Karpas-422 (cell line): Measurements from ENCODE around the gene METTL9. TPM values are rescaled to one million over a fixed set of nuclear protein-coding genes. Genes with fewer than 3 reads are reported as not detected.
"Not testable (repeated sequence)": the region's sequence is repeated elsewhere in the genome, so short reads cannot be mapped to it uniquely, and the experiment has no call there.

Experiments used
- DNase-seq: peaks from one replicate; pipeline ENCODE4 v3.0.0-alpha.2; 2015
- H2AFZ ChIP-seq: fragments of 200-600 bp; sonication (generic); 2 replicates; pipeline ENCODE4 v1.6.1; 2014; ENCODE audit warnings: antibody characterized with exemption, low read length, mixed read lengths
- H3K27ac ChIP-seq: fragments of 200-600 bp; sonication (generic); 2 replicates; pipeline ENCODE4 v1.5.1; 2014; ENCODE audit warnings: mild to moderate bottlenecking, low read length, moderate library complexity
- H3K27me3 ChIP-seq: fragments of 200-600 bp; sonication (generic); 2 replicates; pipeline ENCODE4 v1.6.1; 2014; ENCODE audit warnings: low read length, mixed read lengths
- H3K36me3 ChIP-seq: fragments of 200-600 bp; sonication (generic); 2 replicates; pipeline ENCODE4 v1.6.1; 2014; ENCODE audit warnings: low read length, mixed read lengths; ENCODE audit not compliant: insufficient read depth
- H3K4me1 ChIP-seq: fragments of 200-600 bp; sonication (generic); 2 replicates; pipeline ENCODE4 v1.6.1; 2014; ENCODE audit warnings: mild to moderate bottlenecking, low read length, mixed read lengths
- H3K4me2 ChIP-seq: fragments of 200-600 bp; sonication (generic); 2 replicates; pipeline ENCODE4 v1.6.1; 2014; ENCODE audit warnings: low read length, low read depth, mild to moderate bottlenecking; ENCODE audit not compliant: poor library complexity, severe bottlenecking
- H3K4me3 ChIP-seq: fragments of 200-600 bp; sonication (generic); 2 replicates; pipeline ENCODE4 v1.5.1; 2014; ENCODE audit warnings: mild to moderate bottlenecking, antibody characterized with exemption, low read length, mixed read lengths
- H3K79me2 ChIP-seq: fragments of 200-600 bp; sonication (generic); 2 replicates; pipeline ENCODE4 v1.6.1; 2014; ENCODE audit warnings: mild to moderate bottlenecking, low read length, mixed read lengths
- H3K9ac ChIP-seq: fragments of 200-600 bp; sonication (generic); 2 replicates; pipeline ENCODE4 v1.6.0; 2014; ENCODE audit warnings: low read length
- H3K9me2 ChIP-seq: fragments of 200-600 bp; sonication (generic), shearing (Covaris generic); replicated peaks from 2 replicates; pipeline ENCODE4 v1.6.0; 2014; ENCODE audit warnings: mild to moderate bottlenecking, low read length, moderate library complexity; ENCODE audit not compliant: insufficient read depth
- H3K9me3 ChIP-seq: fragments of 300-700, 200-600 bp; sonication (generic); 2 replicates; pipeline ENCODE4 v1.6.1; 2014; ENCODE audit warnings: low read length, mixed read lengths
- H4K20me1 ChIP-seq: fragments of 200-600 bp; sonication (generic); 2 replicates; pipeline ENCODE4 v1.6.1; 2014; ENCODE audit warnings: mild to moderate bottlenecking, antibody characterized with exemption, low read length, low read depth; ENCODE audit not compliant: insufficient read depth
- total RNA-seq: library from RNA; depleted of rRNA; stranded (reverse); fragments of >200 nt; shearing (Covaris generic); gene quantifications from 2 replicates; pipeline ENCODE4 v1.2.3, GENCODE V29; 2014; ENCODE audit warnings: low replicate concordance

METTL9 gene
- total RNA-seq, 1 experiment from 2014 or later: 90.6 TPM

- Histone ChIP-seq H2AFZ (no peak overlapping the region), H3K79me2 (no peaks in the 10 kb centered on the region), H3K9ac (no peak overlapping the region), H3K4me1 (peaks cover 9% of the 10 kb centered on the region), H3K27me3 (no peaks in the 10 kb centered on the region), H3K4me2 (no peak overlapping the region), H4K20me1 (no peaks in the 10 kb centered on the region), H3K36me3 (no peaks in the 10 kb centered on the region), H3K9me2 (no peaks in the 10 kb centered on the region), H3K4me3 (no peak overlapping the region), H3K9me3 (no peaks in the 10 kb centered on the region), H3K27ac (no peak overlapping the region)
- DNase-seq: no peak
These were observed 32.4 kb upstream of the METTL9 start for GRCh38 chr16:21566891-21567414.

- H3K27me3 ChIP-seq, H3K4me1 ChIP-seq, H3K9ac ChIP-seq, H3K9me3 ChIP-seq, H3K27ac ChIP-seq, H3K9me2 ChIP-seq, H3K4me2 ChIP-seq, H3K4me3 ChIP-seq, DNase-seq, H4K20me1 ChIP-seq, H2AFZ ChIP-seq, H3K36me3 ChIP-seq, H3K79me2 ChIP-seq: not testable (repeated sequence)
These were observed 31.9 kb upstream of the METTL9 start for GRCh38 chr16:21567496-21567895.

- H4K20me1 ChIP-seq: no peaks in the 10 kb centered on the region
- H3K27ac ChIP-seq: no peak overlapping the region
- H3K9me3 ChIP-seq: no peaks in the 10 kb centered on the region
- no peak overlapping the region for H3K9ac ChIP-seq
- no peak overlapping the region for H2AFZ ChIP-seq
- no peak for DNase-seq
- no peaks in the 10 kb centered on the region for H3K79me2 ChIP-seq
- peaks cover 9% of the 10 kb centered on the region for H3K4me1 ChIP-seq
- no peak overlapping the region for H3K4me3 ChIP-seq
- H3K4me2 ChIP-seq: no peak overlapping the region
- no peaks in the 10 kb centered on the region for H3K36me3 ChIP-seq
- H3K9me2 ChIP-seq: no peaks in the 10 kb centered on the region
- H3K27me3 ChIP-seq: no peaks in the 10 kb centered on the region
These were observed 30.7 kb upstream of the METTL9 start for GRCh38 chr16:21568502-21569189.

GRCh38 chr16:21570676-21571017 lies 28.7 kb upstream of the METTL9 start:
- Histone ChIP-seq H2AFZ (no peak overlapping the region), H3K27ac (no peak overlapping the region), H3K4me2 (no peak overlapping the region), H3K4me1 (peaks cover 8% of the 10 kb centered on the region), H3K9ac (no peak overlapping the region), H3K79me2 (no peaks in the 10 kb centered on the region), H3K9me2 (no peaks in the 10 kb centered on the region), H3K27me3 (no peaks in the 10 kb centered on the region), H3K4me3 (no peak overlapping the region), H4K20me1 (no peaks in the 10 kb centered on the region), H3K9me3 (no peaks in the 10 kb centered on the region), H3K36me3 (no peaks in the 10 kb centered on the region)
- no peak for DNase-seq

GRCh38 chr16:21573506-21573905 lies 25.9 kb upstream of the METTL9 start:
- not testable (repeated sequence) for H3K4me1 ChIP-seq, H2AFZ ChIP-seq, H3K27ac ChIP-seq, H3K79me2 ChIP-seq, H3K9me2 ChIP-seq, H4K20me1 ChIP-seq, H3K36me3 ChIP-seq, H3K9ac ChIP-seq, H3K9me3 ChIP-seq, H3K4me2 ChIP-seq, DNase-seq, H3K4me3 ChIP-seq, H3K27me3 ChIP-seq

- peaks cover 1% of the 10 kb centered on the region; the same call in 1 of the 2 replicates for H3K27me3 ChIP-seq
- H3K9ac ChIP-seq: no peak overlapping the region
- no peak overlapping the region for H3K27ac ChIP-seq
These were observed 25.0 kb upstream of the METTL9 start for GRCh38 chr16:21574372-21574771.

GRCh38 chr16:21576323-21576722 lies 23.1 kb upstream of the METTL9 start:
- not testable (repeated sequence) for H3K79me2 ChIP-seq, H3K4me1 ChIP-seq, H4K20me1 ChIP-seq, H3K36me3 ChIP-seq, H3K4me3 ChIP-seq, H2AFZ ChIP-seq, H3K27me3 ChIP-seq, H3K9me2 ChIP-seq, DNase-seq, H3K9ac ChIP-seq, H3K27ac ChIP-seq, H3K4me2 ChIP-seq, H3K9me3 ChIP-seq

More at GRCh38 chr16:21574372-21574771, 25.0 kb upstream of the METTL9 start:
- Histone ChIP-seq H3K4me2 (no peak overlapping the region), H3K9me2 (no peaks in the 10 kb centered on the region), H4K20me1 (no peaks in the 10 kb centered on the region), H2AFZ (no peak overlapping the region), H3K79me2 (no peaks in the 10 kb centered on the region), H3K36me3 (no peaks in the 10 kb centered on the region), H3K4me3 (no peak overlapping the region), H3K4me1 (peaks cover 4% of the 10 kb centered on the region), H3K9me3 (no peaks in the 10 kb centered on the region)
- no peak for DNase-seq

GRCh38 chr16:21577487-21577886 lies 21.9 kb upstream of the METTL9 start:
- not testable (repeated sequence) for H3K27ac ChIP-seq, H4K20me1 ChIP-seq, H3K36me3 ChIP-seq, H2AFZ ChIP-seq, H3K9ac ChIP-seq, H3K9me2 ChIP-seq, H3K4me2 ChIP-seq, H3K4me3 ChIP-seq, H3K9me3 ChIP-seq, H3K4me1 ChIP-seq, H3K27me3 ChIP-seq, DNase-seq, H3K79me2 ChIP-seq
